Liver (tissue), 9 donors: ENCODE data around the gene KCNIP4. TPM values are rescaled to one million over a fixed set of nuclear protein-coding genes. Genes with fewer than 3 reads are reported as not detected.

Experiments used
- DNase-seq: peaks from one replicate; pipeline ENCODE4 v3.0.0-alpha.2; 2017; ENCODE audit warnings: low spot score
- H3K27ac ChIP-seq, 2 donors: one replicate each; pipeline ENCODE4 v1.7.0; 2013; ENCODE audit warnings: inconsistent platforms in 2 of 2, low read length in 2 of 2, control low read depth in 1 of 2, low read depth in 1 of 2, mild to moderate bottlenecking in 1 of 2
- H3K27me3 ChIP-seq, 4 donors: one replicate each; pipeline versions ENCODE4 v1.6.1 to v1.7.0; 2013; ENCODE audit warnings: low read length in 3 of 4, inconsistent platforms in 1 of 4, mild to moderate bottlenecking in 1 of 4, moderate library complexity in 1 of 4; ENCODE audit not compliant: control insufficient read depth in 4 of 4, insufficient read depth in 4 of 4
- H3K36me3 ChIP-seq, 4 donors: one replicate each; pipeline versions ENCODE4 v1.6.1 to v1.7.0; 2013; ENCODE audit warnings: low read length in 3 of 4, mild to moderate bottlenecking in 3 of 4, low read depth in 1 of 4, moderate library complexity in 1 of 4; ENCODE audit not compliant: control insufficient read depth in 4 of 4, insufficient read depth in 3 of 4
- H3K4me1 ChIP-seq, 4 donors: one replicate each; pipeline versions ENCODE4 v1.6.1 to v1.7.0; 2013; ENCODE audit warnings: low read length in 3 of 4, mild to moderate bottlenecking in 3 of 4, moderate library complexity in 1 of 4; ENCODE audit not compliant: control insufficient read depth in 4 of 4, insufficient read depth in 4 of 4
- H3K4me3 ChIP-seq, 3 donors: one replicate each; pipeline versions ENCODE4 v1.6.1 to v1.7.0; 2013; ENCODE audit warnings: low read length in 3 of 3, control low read depth in 1 of 3, low read depth in 1 of 3, mild to moderate bottlenecking in 1 of 3
- H3K9ac ChIP-seq, 2 donors: one replicate each; pipeline ENCODE4 v1.7.0; 2013; ENCODE audit warnings: low read length in 2 of 2, mild to moderate bottlenecking in 2 of 2, moderate library complexity in 2 of 2, control low read depth in 1 of 2, low read depth in 1 of 2
- H3K9me3 ChIP-seq, 4 donors: one replicate each; pipeline versions ENCODE4 v1.6.1 to v1.7.0; 2013; ENCODE audit warnings: low read length in 3 of 4; ENCODE audit not compliant: control insufficient read depth in 4 of 4
- ATF3 ChIP-seq: IDR thresholded peaks from 2 replicates; pipeline ENCODE4 v1.6.1; 2016; ENCODE audit warnings: antibody characterized with exemption
- CTCF ChIP-seq: fragments of 150-350 bp; IDR thresholded peaks from 2 replicates; pipeline ENCODE4 v1.5.1; 2017; ENCODE audit warnings: improper control_type of control experiment, low read depth, low read length; ENCODE audit not compliant: missing input control
- EGR1 ChIP-seq, 2 donors: IDR thresholded peaks; 2 replicates each; pipeline ENCODE4 v1.6.1; 2016 to 2018; ENCODE audit warnings: antibody characterized with exemption in 2 of 2, low read depth in 2 of 2
- FOXA1 ChIP-seq: IDR thresholded peaks from 2 replicates; pipeline ENCODE4 v1.6.1; 2016; ENCODE audit warnings: antibody characterized with exemption
- FOXA2 ChIP-seq: IDR thresholded peaks from 2 replicates; pipeline ENCODE4 v1.6.1; 2016; ENCODE audit warnings: antibody characterized with exemption
- GABPA ChIP-seq, 2 donors: IDR thresholded peaks in 1 of 2; conservative IDR thresholded peaks in 1 of 2; 2 replicates each; pipeline ENCODE4 v1.6.1; 2016; ENCODE audit warnings: antibody characterized with exemption in 2 of 2, mild to moderate bottlenecking in 1 of 2, moderate library complexity in 1 of 2
- HNF4G ChIP-seq: IDR thresholded peaks from 2 replicates; pipeline ENCODE4 v1.6.1; 2016; ENCODE audit warnings: antibody characterized with exemption
- MAX ChIP-seq: IDR thresholded peaks from 2 replicates; pipeline ENCODE4 v1.6.1; 2016; ENCODE audit warnings: antibody characterized with exemption
- NR2F2 ChIP-seq: IDR thresholded peaks from 2 replicates; pipeline ENCODE4 v1.6.1; 2016; ENCODE audit warnings: antibody characterized with exemption
- RAD21 ChIP-seq, 2 donors: IDR thresholded peaks; 2 replicates each; pipeline ENCODE4 v1.6.1; 2016; ENCODE audit warnings: antibody characterized with exemption in 2 of 2, mild to moderate bottlenecking in 2 of 2
- REST ChIP-seq: IDR thresholded peaks from 2 replicates; pipeline ENCODE4 v1.6.1; 2016; ENCODE audit warnings: antibody characterized with exemption, mild to moderate bottlenecking
- RXRA ChIP-seq, 2 donors: IDR thresholded peaks; 2 replicates each; pipeline ENCODE4 v1.6.1; 2017 to 2018; ENCODE audit warnings: antibody characterized with exemption in 2 of 2, mild to moderate bottlenecking in 1 of 2
- TAF1 ChIP-seq: conservative IDR thresholded peaks from 2 replicates; pipeline ENCODE4 v1.6.1; 2016; ENCODE audit warnings: antibody characterized with exemption, mild to moderate bottlenecking
- YY1 ChIP-seq: IDR thresholded peaks from 2 replicates; pipeline ENCODE4 v1.6.1; 2016; ENCODE audit warnings: antibody characterized with exemption, mild to moderate bottlenecking
- ZBTB33 ChIP-seq: IDR thresholded peaks from 2 replicates; pipeline ENCODE4 v1.6.1; 2016; ENCODE audit warnings: antibody characterized with exemption
- WGBS: extraction: QIAGEN DNeasy Blood & Tissue Kit; methylation state at CpG from one replicate; pipeline ENCODE4 v1.1.7; 2013; 5-methylcytosine and 5-hydroxymethylcytosine counted together
- polyA plus RNA-seq, 2 donors: library from polyadenylated mRNA; stranded (reverse) in 1 of 2; unstranded in 1 of 2; fragments of 200-250 nt in 1 of 2; fragments of >200 nt in 1 of 2; fragmentation: Nextera tagmentation in 1 of 2; extraction: Ambion mirVana in 1 of 2; gene quantifications; one replicate each; pipeline versions ENCODE4 v1.2.1 to v1.2.3, GENCODE V29; 2013 to 2015
- total RNA-seq, 2 donors: library from RNA; depleted of rRNA; stranded (reverse); fragments of >200 nt; gene quantifications; one replicate each; pipeline ENCODE4 v1.2.3, GENCODE V29; 2014
- donor health status: healthy.
- donor health status: healthy.
- donor health status: healthy.
- donor health status: healthy.
- donor health status: healthy.

Gene KCNIP4
- total and polyA plus RNA-seq, 4 donors, result 0.08 to 0.14 TPM; not detected in 2

GRCh38 chr4:21757248-21757647, 191.3 kb downstream of the KCNIP4 start:
- Histone ChIP-seq H3K27me3 (no peaks in the 10 kb centered on the region), H3K4me3 (no peak overlapping the region), H3K36me3 (no peaks in the 10 kb centered on the region), H3K4me1 (no peaks in the 10 kb centered on the region), H3K9ac (no peak overlapping the region), H3K27ac (no peak overlapping the region), H3K9me3 (no peaks in the 10 kb centered on the region)
- no peak for TF ChIP-seq RAD21 (IDR thresholded peaks at IDR 0.05)
- no peak for TF ChIP-seq EGR1 (IDR thresholded peaks at IDR 0.05; ENCODE audit: low read depth in 2 of 2)
- no peak for TF ChIP-seq FOXA2
- DNase-seq, result no peak
- 62% methylated on average over 2 of the region's 2 CpGs for WGBS

- DNase-seq, result no peak
- H3K9me3 ChIP-seq, result no peaks in the 10 kb centered on the region
- TF ChIP-seq FOXA2, result no peak
- no peak for TF ChIP-seq REST
- no peak for TF ChIP-seq YY1
- TF ChIP-seq ZBTB33, result no peak
- 80% methylated on average over 3 of the region's 3 CpGs for WGBS
- no peaks in the 10 kb centered on the region for H3K36me3 ChIP-seq
- no peak overlapping the region for H3K9ac ChIP-seq
- peaks cover 0 to 3% (median 0%) of the 10 kb centered on the region in 4 donors for H3K27me3 ChIP-seq
- H3K27ac ChIP-seq, result no peak overlapping the region
- no peaks in the 10 kb centered on the region for H3K4me1 ChIP-seq
- H3K4me3 ChIP-seq, result no peak overlapping the region
Observed at GRCh38 chr4:21753084-21753760, 195.3 kb downstream of the KCNIP4 start.

- H3K4me1 ChIP-seq, result no peaks in the 10 kb centered on the region
- no peak overlapping the region for H3K4me3 ChIP-seq
- H3K36me3 ChIP-seq, result no peaks in the 10 kb centered on the region
- peaks cover 0 to 3% (median 0%) of the 10 kb centered on the region in 4 donors for H3K27me3 ChIP-seq
- no peak overlapping the region for H3K27ac ChIP-seq
- DNase-seq, result no peak
- no peak overlapping the region for H3K9ac ChIP-seq
- no peaks in the 10 kb centered on the region for H3K9me3 ChIP-seq
- TF ChIP-seq RAD21 (IDR thresholded peaks at IDR 0.05) (no peak), CTCF (no peak), NR2F2 (no peak), FOXA1 (no peak), RXRA (IDR thresholded peaks at IDR 0.05) (no peak), ZBTB33 (no peak), YY1 (no peak), HNF4G (no peak), TAF1 (no peak), ATF3 (no peak), MAX (no peak), GABPA (IDR thresholded peaks at IDR 0.05 in 1 of 2, conservative IDR thresholded peaks at IDR 0.05 in 1 of 2) (no peak)
Observed at GRCh38 chr4:21752616-21753015, 196.0 kb downstream of the KCNIP4 start.
